ENCODE results near the gene NUCB2. TPM values are rescaled to one million over a fixed set of nuclear protein-coding genes. Genes with fewer than 3 reads are reported as not detected.

NUCB2 gene
- total RNA-seq, 2 experiments from 2014 or later, result 187 to 210 TPM

GRCh38 chr11:17296852-17297559 is 20.5 kb downstream of the NUCB2 start:
- Mint-ChIP-seq H3K36me3 (ENCODE audit: low read depth) (peaks cover 58% of the 10 kb centered on the region), H3K9me3 (ENCODE audit: insufficient read depth) (no peaks in the 10 kb centered on the region), H3K4me3 (no peak overlapping the region), H3K27ac (peak overlapping the region; percentile 4), H3K4me1 (ENCODE audit: low read depth) (peaks cover 31% of the 10 kb centered on the region), H3K27me3 (ENCODE audit: low read depth) (no peaks in the 10 kb centered on the region)
- DNase-seq, result no peak
- CTCF ChIA-PET, result interaction anchor here (1.0 to 2.2 kb wide), 3 partner anchors 21 to 67 kb away, joined by 3 to 8 read pairs (median 3); no protein-coding TSS in a partner anchor
- ATAC-seq, result no peak
- POLR2A ChIA-PET, result interaction anchor here (0.8 kb wide), 1 partner anchor 11 kb away, joined by 3 read pairs; no protein-coding TSS in a partner anchor

- Mint-ChIP-seq H3K4me1 (ENCODE audit: low read depth) (peaks cover 25% of the 10 kb centered on the region), H3K27ac (no peak overlapping the region), H3K27me3 (ENCODE audit: low read depth) (no peaks in the 10 kb centered on the region), H3K9me3 (ENCODE audit: insufficient read depth) (no peaks in the 10 kb centered on the region), H3K36me3 (ENCODE audit: low read depth) (peaks cover 55% of the 10 kb centered on the region), H3K4me3 (no peak overlapping the region)
- DNase-seq, result no peak
- ChIA-PET CTCF (interaction anchor here (0.9 kb wide), 1 partner anchor 68 kb away, joined by 3 read pairs; no protein-coding TSS in a partner anchor), POLR2A (interaction anchor here (1.1 to 1.6 kb wide), 2 partner anchors 21 to 23 kb away, joined by 3 to 5 read pairs; partner anchors contain the start of gene NUCB2)
- ATAC-seq, result peak; percentile 44
These were observed 21.8 kb downstream of the NUCB2 start for GRCh38 chr11:17298302-17298701.

GRCh38 chr11:17300372-17300771 is 23.8 kb downstream of the NUCB2 start:
- DNase-seq (no peak), ATAC-seq (no peak)
- H3K27me3 Mint-ChIP-seq (ENCODE audit: low read depth), result no peaks in the 10 kb centered on the region
- H3K36me3 Mint-ChIP-seq (ENCODE audit: low read depth), result peaks cover 47% of the 10 kb centered on the region
- CTCF ChIA-PET, result interaction anchor here (1.1 kb wide), 1 partner anchor 71 kb away, joined by 4 read pairs; no protein-coding TSS in a partner anchor
- no peaks in the 10 kb centered on the region for H3K9me3 Mint-ChIP-seq (ENCODE audit: insufficient read depth)
- POLR2A ChIA-PET, result interaction anchor here (0.8 kb wide), 1 partner anchor 18 kb away, joined by 4 read pairs; no protein-coding TSS in a partner anchor
- H3K4me3 Mint-ChIP-seq, result no peak overlapping the region
- H3K27ac Mint-ChIP-seq, result no peak overlapping the region
- H3K4me1 Mint-ChIP-seq (ENCODE audit: low read depth), result peaks cover 15% of the 10 kb centered on the region

- DNase-seq (no peak), ATAC-seq (no peak)
- no peaks in the 10 kb centered on the region for H3K4me1 Mint-ChIP-seq (ENCODE audit: low read depth)
- H3K27ac Mint-ChIP-seq, result no peak overlapping the region
- ChIA-PET POLR2A (interaction anchor here (0.9 kb wide), 1 partner anchor 21 kb away, joined by 3 read pairs; no protein-coding TSS in a partner anchor), CTCF (interaction anchor here (1.2 to 2.8 kb wide), 3 partner anchors 37 to 215 kb away, joined by 3 to 10 read pairs (median 3); no protein-coding TSS in a partner anchor)
- H3K27me3 Mint-ChIP-seq (ENCODE audit: low read depth), result no peaks in the 10 kb centered on the region
- no peak overlapping the region for H3K4me3 Mint-ChIP-seq
- H3K9me3 Mint-ChIP-seq (ENCODE audit: insufficient read depth), result no peaks in the 10 kb centered on the region
- peaks cover 37% of the 10 kb centered on the region for H3K36me3 Mint-ChIP-seq (ENCODE audit: low read depth)
These were observed 37.1 kb downstream of the NUCB2 start for GRCh38 chr11:17313349-17314231.

- Mint-ChIP-seq H3K4me1 (ENCODE audit: low read depth) (no peaks in the 10 kb centered on the region), H3K9me3 (ENCODE audit: insufficient read depth) (no peaks in the 10 kb centered on the region), H3K36me3 (ENCODE audit: low read depth) (peaks cover 38% of the 10 kb centered on the region), H3K27ac (no peak overlapping the region), H3K27me3 (ENCODE audit: low read depth) (no peaks in the 10 kb centered on the region), H3K4me3 (no peak overlapping the region)
- no peak for DNase-seq
- ChIA-PET POLR2A (no interaction called here), CTCF (interaction anchor here (1.0 to 2.8 kb wide), 2 partner anchors 41 to 84 kb away, joined by 3 to 10 read pairs; no protein-coding TSS in a partner anchor)
- no peak for ATAC-seq
These were observed 37.7 kb downstream of the NUCB2 start for GRCh38 chr11:17314232-17314547.

GRCh38 chr11:17314904-17315426 is 38.4 kb downstream of the NUCB2 start:
- peaks cover 40% of the 10 kb centered on the region for H3K36me3 Mint-ChIP-seq (ENCODE audit: low read depth)
- no peak overlapping the region for H3K27ac Mint-ChIP-seq
- ATAC-seq (peak; percentile 33), DNase-seq (no peak)
- no peaks in the 10 kb centered on the region for H3K27me3 Mint-ChIP-seq (ENCODE audit: low read depth)
- H3K4me1 Mint-ChIP-seq (ENCODE audit: low read depth), result no peaks in the 10 kb centered on the region
- CTCF ChIA-PET, result interaction anchor here (1.0 to 2.8 kb wide), 2 partner anchors 40 to 85 kb away, joined by 3 to 10 read pairs; no protein-coding TSS in a partner anchor
- H3K4me3 Mint-ChIP-seq, result no peak overlapping the region
- no peaks in the 10 kb centered on the region for H3K9me3 Mint-ChIP-seq (ENCODE audit: insufficient read depth)
- POLR2A ChIA-PET, result no interaction called here

GRCh38 chr11:17328871-17329494 is 52.4 kb downstream of the NUCB2 start:
- ChIA-PET CTCF (no interaction called here), POLR2A (no interaction called here)
- no peak for DNase-seq
- no peak overlapping the region for H3K27ac Mint-ChIP-seq
- H3K9me3 Mint-ChIP-seq (ENCODE audit: insufficient read depth), result no peaks in the 10 kb centered on the region
- peaks cover 73% of the 10 kb centered on the region for H3K36me3 Mint-ChIP-seq (ENCODE audit: low read depth)
- H3K4me3 Mint-ChIP-seq, result no peak overlapping the region
- H3K27me3 Mint-ChIP-seq (ENCODE audit: low read depth), result no peaks in the 10 kb centered on the region
- ATAC-seq, result peak; percentile 30
- peaks cover 28% of the 10 kb centered on the region for H3K4me1 Mint-ChIP-seq (ENCODE audit: low read depth)

GRCh38 chr11:17331669-17332068 is 55.1 kb downstream of the NUCB2 start:
- H3K9me3 Mint-ChIP-seq (ENCODE audit: insufficient read depth), result no peaks in the 10 kb centered on the region
- no peaks in the 10 kb centered on the region for H3K27me3 Mint-ChIP-seq (ENCODE audit: low read depth)
- H3K4me3 Mint-ChIP-seq, result no peak overlapping the region
- H3K27ac Mint-ChIP-seq, result no peak overlapping the region
- ChIA-PET CTCF (interaction anchor here (1.9 kb wide), 1 partner anchor 22 kb away, joined by 8 read pairs; no protein-coding TSS in a partner anchor), POLR2A (no interaction called here)
- DNase-seq (no peak), ATAC-seq (no peak)
- peaks cover 60% of the 10 kb centered on the region for H3K36me3 Mint-ChIP-seq (ENCODE audit: low read depth)
- peaks cover 22% of the 10 kb centered on the region for H3K4me1 Mint-ChIP-seq (ENCODE audit: low read depth)

GRCh38 chr11:17333799-17334586 is 57.5 kb downstream of the NUCB2 start:
- H3K36me3 Mint-ChIP-seq (ENCODE audit: low read depth), result peaks cover 50% of the 10 kb centered on the region
- CTCF ChIA-PET, result interaction anchor here (1.0 to 1.8 kb wide), 4 partner anchors 20 to 104 kb away, joined by 3 to 10 read pairs (median 4); no protein-coding TSS in a partner anchor
- peaks cover 21% of the 10 kb centered on the region for H3K4me1 Mint-ChIP-seq (ENCODE audit: low read depth)
- DNase-seq (peak; percentile 52), ATAC-seq (peak; percentile 88)
- no peaks in the 10 kb centered on the region for H3K9me3 Mint-ChIP-seq (ENCODE audit: insufficient read depth)
- no peak overlapping the region for H3K4me3 Mint-ChIP-seq
- POLR2A ChIA-PET, result interaction anchor here (0.6 to 2.5 kb wide), 4 partner anchors 15 to 1017 kb away, joined by 3 to 10 read pairs (median 4); partner anchors contain the start of gene NUCB2
- no peaks in the 10 kb centered on the region for H3K27me3 Mint-ChIP-seq (ENCODE audit: low read depth)
- peak overlapping the region; percentile 66 for H3K27ac Mint-ChIP-seq

- Mint-ChIP-seq H3K27me3 (ENCODE audit: low read depth) (no peaks in the 10 kb centered on the region), H3K27ac (no peak overlapping the region), H3K4me1 (ENCODE audit: low read depth) (no peaks in the 10 kb centered on the region), H3K36me3 (ENCODE audit: low read depth) (peaks cover 22% of the 10 kb centered on the region), H3K4me3 (no peak overlapping the region), H3K9me3 (ENCODE audit: insufficient read depth) (no peaks in the 10 kb centered on the region)
- ChIA-PET POLR2A (no interaction called here), CTCF (no interaction called here)
- no peak for ATAC-seq
- no peak for DNase-seq
These were observed 66.7 kb downstream of the NUCB2 start for GRCh38 chr11:17343257-17343656.
